ENCODE data around the gene DDX43. TPM values are rescaled to one million over a fixed set of nuclear protein-coding genes. Genes with fewer than 3 reads are reported as not detected.

The DDX43 gene
- total and polyA plus RNA-seq, 2 experiments from 2014 or later, result 0.07 TPM; not detected in 1

- TF ChIP-seq EZH2 (IDR thresholded peaks at IDR 0.05; ENCODE audit: borderline replicate concordance), result no peak
- Histone ChIP-seq H3K4me1 (ENCODE audit: insufficient read depth) (no peaks in the 10 kb centered on the region), H3K36me3 (replicated peaks; ENCODE audit: insufficient read depth, low read depth) (no peaks in the 10 kb centered on the region), H4K20me1 (ENCODE audit: insufficient read depth, poor library complexity, severe bottlenecking) (no peaks in the 10 kb centered on the region), H3K79me2 (no peaks in the 10 kb centered on the region), H3K27ac (no peak overlapping the region), H3K4me2 (no peak overlapping the region), H3K27me3 (no peaks in the 10 kb centered on the region), H3K9me3 (ENCODE audit: low read depth) (no peaks in the 10 kb centered on the region), H2AFZ (no peak overlapping the region), H3K4me3 (no peak overlapping the region), H3K9me2 (replicated peaks; ENCODE audit: insufficient read depth) (no peaks in the 10 kb centered on the region)
- no peak for DNase-seq (ENCODE audit: low spot score)
- 86% methylated on average over 3 of the region's 3 CpGs for WGBS (ENCODE audit: low lambda C conversion rate, missing lambda C conversion rate)
Observed at GRCh38 chr6:73393278-73393677, 1.4 kb upstream of the DDX43 start.

GRCh38 chr6:73395875-73396274 is 1.2 kb downstream of the DDX43 start:
- Histone ChIP-seq H3K36me3 (replicated peaks; ENCODE audit: insufficient read depth, low read depth) (no peaks in the 10 kb centered on the region), H3K27me3 (no peaks in the 10 kb centered on the region), H3K4me2 (no peak overlapping the region), H3K4me3 (no peak overlapping the region), H4K20me1 (ENCODE audit: insufficient read depth, poor library complexity, severe bottlenecking) (no peaks in the 10 kb centered on the region), H3K79me2 (no peaks in the 10 kb centered on the region), H3K9me3 (ENCODE audit: low read depth) (no peaks in the 10 kb centered on the region), H2AFZ (no peak overlapping the region), H3K4me1 (ENCODE audit: insufficient read depth) (no peaks in the 10 kb centered on the region), H3K27ac (no peak overlapping the region), H3K9me2 (replicated peaks; ENCODE audit: insufficient read depth) (no peaks in the 10 kb centered on the region)
- WGBS (ENCODE audit: low lambda C conversion rate, missing lambda C conversion rate), result 94% methylated on average over 10 of the region's 10 CpGs
- no peak for DNase-seq (ENCODE audit: low spot score)
- TF ChIP-seq EZH2phosphoT487 (IDR thresholded peaks at IDR 0.05; ENCODE audit: low read depth, severe bottlenecking, unreplicated experiment) (no peak), EZH2 (IDR thresholded peaks at IDR 0.05; ENCODE audit: borderline replicate concordance) (no peak), CTCF (IDR thresholded peaks at IDR 0.05; ENCODE audit: poor library complexity) (no peak)

- TF ChIP-seq EZH2phosphoT487 (IDR thresholded peaks at IDR 0.05; ENCODE audit: low read depth, severe bottlenecking, unreplicated experiment), result no peak
- no peak for TF ChIP-seq EZH2 (IDR thresholded peaks at IDR 0.05; ENCODE audit: borderline replicate concordance)
- no peak for TF ChIP-seq CTCF (IDR thresholded peaks at IDR 0.05; ENCODE audit: poor library complexity)
- H4K20me1 ChIP-seq (ENCODE audit: insufficient read depth, poor library complexity, severe bottlenecking), result no peaks in the 10 kb centered on the region
- H3K27ac ChIP-seq, result no peak overlapping the region
- H3K36me3 ChIP-seq (replicated peaks; ENCODE audit: insufficient read depth, low read depth), result no peaks in the 10 kb centered on the region
- no peak overlapping the region for H3K4me3 ChIP-seq
- H3K4me2 ChIP-seq, result no peak overlapping the region
- no peak for DNase-seq (ENCODE audit: low spot score)
- no peaks in the 10 kb centered on the region for H3K4me1 ChIP-seq (ENCODE audit: insufficient read depth)
- H3K9me3 ChIP-seq (ENCODE audit: low read depth), result no peaks in the 10 kb centered on the region
- H3K79me2 ChIP-seq, result no peaks in the 10 kb centered on the region
- H3K27me3 ChIP-seq, result no peaks in the 10 kb centered on the region
- no peaks in the 10 kb centered on the region for H3K9me2 ChIP-seq (replicated peaks; ENCODE audit: insufficient read depth)
- H2AFZ ChIP-seq, result no peak overlapping the region
Observed at GRCh38 chr6:73400656-73401055, 6.0 kb downstream of the DDX43 start.

GRCh38 chr6:73409395-73409794 is 14.8 kb downstream of the DDX43 start:
- no peaks in the 10 kb centered on the region for H3K4me1 ChIP-seq (ENCODE audit: insufficient read depth)
- no peak for DNase-seq (ENCODE audit: low spot score)
- H3K4me2 ChIP-seq, result no peak overlapping the region
- H3K4me3 ChIP-seq, result no peak overlapping the region
- H2AFZ ChIP-seq, result no peak overlapping the region
- no peak for TF ChIP-seq EZH2 (IDR thresholded peaks at IDR 0.05; ENCODE audit: borderline replicate concordance)
- TF ChIP-seq EZH2phosphoT487 (IDR thresholded peaks at IDR 0.05; ENCODE audit: low read depth, severe bottlenecking, unreplicated experiment), result no peak
- no peak for TF ChIP-seq CTCF (IDR thresholded peaks at IDR 0.05; ENCODE audit: poor library complexity)
- no peaks in the 10 kb centered on the region for H3K79me2 ChIP-seq
- H3K36me3 ChIP-seq (replicated peaks; ENCODE audit: insufficient read depth, low read depth), result no peaks in the 10 kb centered on the region
- no peaks in the 10 kb centered on the region for H3K9me2 ChIP-seq (replicated peaks; ENCODE audit: insufficient read depth)
- H3K9me3 ChIP-seq (ENCODE audit: low read depth), result no peaks in the 10 kb centered on the region
- no peaks in the 10 kb centered on the region for H3K27me3 ChIP-seq
- WGBS (ENCODE audit: low lambda C conversion rate, missing lambda C conversion rate), result 75% methylated on average over 1 of the region's 1 CpG
- no peaks in the 10 kb centered on the region for H4K20me1 ChIP-seq (ENCODE audit: insufficient read depth, poor library complexity, severe bottlenecking)
- no peak overlapping the region for H3K27ac ChIP-seq

Measured in hepatocyte (in vitro differentiated cells).